Anterior cingulate cortex (tissue), 58 donors: ENCODE results near the gene TNS3.
"Not testable (repeated sequence)": the region's sequence is repeated elsewhere in the genome, so short reads cannot be mapped to it uniquely, and the experiment has no call there.

ENCODE experiments used
- DNase-seq, 58 donors: peaks; one replicate each; lab custom pipeline; 2025; lab: John Stamatoyannopoulos, UW

The TNS3 gene

GRCh38 chr7:47264021-47264651, 317.8 kb downstream of the TNS3 start:
- DNase-seq: no peak

- no peak for DNase-seq
Observed at GRCh38 chr7:47262881-47263280, 319.0 kb downstream of the TNS3 start.

- DNase-seq: not testable (repeated sequence)
Observed at GRCh38 chr7:47262160-47262559, 319.8 kb downstream of the TNS3 start.

GRCh38 chr7:47260270-47260669, 321.6 kb downstream of the TNS3 start:
- DNase-seq: no peak

GRCh38 chr7:47259682-47260081, 322.2 kb downstream of the TNS3 start:
- DNase-seq: no peak

- DNase-seq: no peak
Observed at GRCh38 chr7:47258798-47259197, 323.1 kb downstream of the TNS3 start.

- no peak for DNase-seq
Observed at GRCh38 chr7:47256016-47256415, 325.9 kb downstream of the TNS3 start.

GRCh38 chr7:47255441-47255840, 326.5 kb downstream of the TNS3 start:
- DNase-seq: no peak

- DNase-seq: no peak
Observed at GRCh38 chr7:47255007-47255406, 326.9 kb downstream of the TNS3 start.

GRCh38 chr7:47254081-47254977, 327.6 kb downstream of the TNS3 start:
- DNase-seq: peak in 53 of 58 donors; percentile 10 to 79 (median 50)

GRCh38 chr7:47253650-47254080, 328.2 kb downstream of the TNS3 start:
- DNase-seq: peak in 21 of 58 donors; percentile 11 to 63 (median 25)

GRCh38 chr7:47252675-47253074, 329.2 kb downstream of the TNS3 start:
- no peak for DNase-seq

GRCh38 chr7:47249361-47249760, 332.6 kb downstream of the TNS3 start:
- no peak for DNase-seq

GRCh38 chr7:47248797-47249196, 333.1 kb downstream of the TNS3 start:
- DNase-seq: no peak

- no peak for DNase-seq
Observed at GRCh38 chr7:47247132-47247531, 334.8 kb downstream of the TNS3 start.

- DNase-seq: no peak
Observed at GRCh38 chr7:47244692-47245091, 337.2 kb downstream of the TNS3 start.

- no peak for DNase-seq
Observed at GRCh38 chr7:47241112-47242065, 340.5 kb downstream of the TNS3 start.

- peak in 1 of 58 donors; percentile 28 for DNase-seq
Observed at GRCh38 chr7:47239931-47240421, 341.9 kb downstream of the TNS3 start.

- DNase-seq: no peak
Observed at GRCh38 chr7:47239034-47239433, 342.9 kb downstream of the TNS3 start.

- DNase-seq: no peak
Observed at GRCh38 chr7:47236480-47237129, 345.3 kb downstream of the TNS3 start.
